Keratinocyte (primary cell): Measurements from ENCODE around the gene CRYM. TPM values are rescaled to one million over a fixed set of nuclear protein-coding genes. Genes with fewer than 3 reads are reported as not detected.

Source experiments
- DNase-seq: peaks from one replicate; pipeline ENCODE4 v3.0.0-alpha.2; 2011; ENCODE audit warnings: low read depth, missing footprints, low spot score
- FAIRE-seq: peaks from 2 replicates; lab custom pipeline; 2011; peaks lifted over from hg19 to GRCh38; lab: Jason Lieb, UNC
- H2AFZ ChIP-seq: 2 replicates; pipeline ENCODE4 v1.6.0; 2012; ENCODE audit warnings: low read length, control low read depth, inconsistent platforms; ENCODE audit not compliant: control insufficient read depth
- H3K27ac ChIP-seq: 2 replicates; pipeline ENCODE4 v1.5.1; 2011; ENCODE audit warnings: low read length; ENCODE audit not compliant: control insufficient read depth, insufficient read depth
- H3K27me3 ChIP-seq: 3 replicates; pipeline ENCODE4 v1.6.0; 2011; ENCODE audit warnings: low read length; ENCODE audit not compliant: control insufficient read depth, insufficient read depth; ENCODE audit errors: extremely low read depth
- H3K36me3 ChIP-seq, 2 experiments: 2 replicates in 1 of 2; 3 replicates in 1 of 2; pipeline ENCODE4 v1.5.1; 2011; ENCODE audit warnings: low read length in 2 of 2, mild to moderate bottlenecking in 1 of 2; ENCODE audit not compliant: control insufficient read depth in 2 of 2, insufficient read depth in 2 of 2; ENCODE audit errors: extremely low read depth in 1 of 2
- H3K4me1 ChIP-seq: 3 replicates; pipeline ENCODE4 v1.5.1; 2011; ENCODE audit warnings: low read length; ENCODE audit not compliant: control insufficient read depth, insufficient read depth; ENCODE audit errors: extremely low read depth
- H3K4me2 ChIP-seq: 3 replicates; pipeline ENCODE4 v1.6.0; 2011; ENCODE audit warnings: low read depth, low read length; ENCODE audit not compliant: control insufficient read depth, insufficient read depth; ENCODE audit errors: extremely low read depth
- H3K4me3 ChIP-seq, 3 experiments: fragments of 200-600 bp in 1 of 3; sonication (generic) in 1 of 3; 2 replicates in 2 of 3; 3 replicates in 1 of 3; pipeline ENCODE4 v1.5.1; 2011 to 2016; ENCODE audit warnings: low read length in 3 of 3, mild to moderate bottlenecking in 3 of 3, control low read depth in 2 of 3, inconsistent platforms in 1 of 3, low read depth in 1 of 3, mixed read lengths in 1 of 3, mixed run types in 1 of 3, moderate library complexity in 1 of 3; ENCODE audit not compliant: control insufficient read depth in 2 of 3, insufficient read depth in 2 of 3; ENCODE audit errors: extremely low read depth in 1 of 3
- H3K79me2 ChIP-seq: 2 replicates; pipeline ENCODE4 v1.6.0; 2012; ENCODE audit warnings: low read length; ENCODE audit not compliant: control insufficient read depth, insufficient read depth
- H3K9ac ChIP-seq: 3 replicates; pipeline ENCODE4 v1.6.0; 2011; ENCODE audit warnings: low read length; ENCODE audit not compliant: control insufficient read depth, insufficient read depth; ENCODE audit errors: extremely low read depth
- H3K9me1 ChIP-seq: 3 replicates; pipeline ENCODE4 v1.6.0; 2011; ENCODE audit warnings: low read length; ENCODE audit not compliant: control insufficient read depth, insufficient read depth; ENCODE audit errors: extremely low read depth
- H3K9me3 ChIP-seq: 2 replicates; pipeline ENCODE4 v1.5.1; 2012; ENCODE audit warnings: low read depth, low read length; ENCODE audit not compliant: control insufficient read depth
- H4K20me1 ChIP-seq: 3 replicates; pipeline ENCODE4 v1.6.0; 2011; ENCODE audit warnings: low read length; ENCODE audit not compliant: control insufficient read depth, insufficient read depth; ENCODE audit errors: extremely low read depth
- CTCF ChIP-seq, 3 experiments: IDR thresholded peaks in 1 of 3; conservative IDR thresholded peaks in 1 of 3; optimal IDR thresholded peaks in 1 of 3; 2 replicates in 2 of 3; 3 replicates in 1 of 3; pipeline versions ENCODE3 to v1.5.1; 2011; ENCODE audit warnings: low read length in 3 of 3, mild to moderate bottlenecking in 3 of 3, moderate library complexity in 2 of 3, control low read depth in 1 of 3, inconsistent platforms in 1 of 3; ENCODE audit not compliant: insufficient read depth in 2 of 3; ENCODE audit errors: extremely low read depth in 1 of 3
- EZH2 ChIP-seq: IDR thresholded peaks from one replicate; pipeline ENCODE4 v1.6.1; 2012; ENCODE audit warnings: inconsistent platforms, mild to moderate bottlenecking, low read length, moderate library complexity
- dilution Hi-C: fragments of 300-500 bp; cut with MboI; formaldehyde crosslinking; loops from one replicate; pipeline ENCODE4 v1.7.0; 2020; ENCODE audit warnings: low sequenced_read_pairs; ENCODE audit not compliant: extremely low pct_ligation_motif_present
- polyA plus RNA-seq, 5 experiments: library from polyadenylated mRNA; depleted of rRNA in 3 of 5; stranded (reverse) in 3 of 5; stranded (forward) in 1 of 5; unstranded in 1 of 5; fragments of >200 nt; gene quantifications; 1 replicate in 1 of 5; 2 replicates in 3 of 5; 3 replicates in 1 of 5; pipeline versions ENCODE4 v1.2.1 to v1.2.3, GENCODE V29; 2011 to 2012; ENCODE audit warnings: missing spikeins in 2 of 5, low read depth in 1 of 5, low replicate concordance in 1 of 5

The CRYM gene
- polyA plus RNA-seq, 1 donor (not counting 4 experiments of a cell fraction or from before 2014, with no cell fraction given): 0.18 TPM

GRCh38 chr16:21224800-21225199 is 53.3 kb downstream of the CRYM start:
- Histone ChIP-seq H3K79me2 (no peaks in the 10 kb centered on the region), H3K27ac (no peak overlapping the region), H3K36me3 (no peaks in the 10 kb centered on the region), H3K9me1 (no peaks in the 10 kb centered on the region), H3K4me3 (no peak overlapping the region), H3K9ac (no peak overlapping the region), H3K9me3 (no peaks in the 10 kb centered on the region), H4K20me1 (no peaks in the 10 kb centered on the region), H3K27me3 (peaks cover 7% of the 10 kb centered on the region), H3K4me1 (no peaks in the 10 kb centered on the region), H2AFZ (no peak overlapping the region), H3K4me2 (no peak overlapping the region)
- dilution Hi-C loops: no loop called here
- no peak for FAIRE-seq
- TF ChIP-seq CTCF (optimal IDR thresholded peaks at IDR 0.05 in 1 of 3, IDR thresholded peaks at IDR 0.05 in 1 of 3, conservative IDR thresholded peaks at IDR 0.05 in 1 of 3; ENCODE audit: extremely low read depth in 1 of 3, insufficient read depth in 2 of 3, low read length in 3 of 3): no peak
- DNase-seq: no peak

- no peak overlapping the region for H3K9ac ChIP-seq
- H3K9me3 ChIP-seq: no peaks in the 10 kb centered on the region
- FAIRE-seq (no peak), DNase-seq (no peak)
- no peak overlapping the region for H2AFZ ChIP-seq
- no peak overlapping the region for H3K4me3 ChIP-seq
- peaks cover 7% of the 10 kb centered on the region for H3K27me3 ChIP-seq
- dilution Hi-C loops: no loop called here
- TF ChIP-seq CTCF (optimal IDR thresholded peaks at IDR 0.05 in 1 of 3, IDR thresholded peaks at IDR 0.05 in 1 of 3, conservative IDR thresholded peaks at IDR 0.05 in 1 of 3; ENCODE audit: extremely low read depth in 1 of 3, insufficient read depth in 2 of 3, low read length in 3 of 3): no peak
- TF ChIP-seq EZH2: no peak
- no peaks in the 10 kb centered on the region for H3K36me3 ChIP-seq
- no peak overlapping the region for H3K27ac ChIP-seq
- no peaks in the 10 kb centered on the region for H3K9me1 ChIP-seq
- H4K20me1 ChIP-seq: no peaks in the 10 kb centered on the region
- no peaks in the 10 kb centered on the region for H3K4me1 ChIP-seq
- H3K79me2 ChIP-seq: no peaks in the 10 kb centered on the region
- no peak overlapping the region for H3K4me2 ChIP-seq
These were observed 54.3 kb downstream of the CRYM start for GRCh38 chr16:21223787-21224186.
